CD14-positive monocyte (primary cell): ENCODE results near the gene JPH2. TPM values are rescaled to one million over a fixed set of nuclear protein-coding genes. Genes with fewer than 3 reads are reported as not detected.

Source experiments
- DNase-seq, 3 donors: peaks; one replicate each; pipeline ENCODE4 v3.0.0-alpha.2; 2011 to 2022
- H2AFZ ChIP-seq: 2 replicates; pipeline ENCODE4 v1.6.0; 2012; ENCODE audit warnings: mild to moderate bottlenecking, low read depth, low read length, inconsistent platforms; ENCODE audit not compliant: insufficient read depth, poor library complexity, severe bottlenecking
- H3K27ac ChIP-seq, 2 donors: 1 replicate in 1 of 2; 2 replicates in 1 of 2; pipeline ENCODE4 v1.5.1; 2012 to 2013; ENCODE audit warnings: low read length in 2 of 2, control low read depth in 1 of 2, inconsistent platforms in 1 of 2, low read depth in 1 of 2, mild to moderate bottlenecking in 1 of 2
- H3K27me3 ChIP-seq, 2 donors: one replicate each; pipeline versions ENCODE4 v1.6.0 to v1.6.1; 2011 to 2013; ENCODE audit warnings: low read length in 2 of 2; ENCODE audit not compliant: control insufficient read depth in 2 of 2, insufficient read depth in 2 of 2
- H3K36me3 ChIP-seq, 2 donors: replicated peaks in 1 of 2; 1 replicate in 1 of 2; 2 replicates in 1 of 2; pipeline versions ENCODE4 v1.5.1 to v1.6.1; 2012 to 2013; ENCODE audit warnings: low read length in 2 of 2, control low read depth in 1 of 2, inconsistent platforms in 1 of 2, mild to moderate bottlenecking in 1 of 2; ENCODE audit not compliant: insufficient read depth in 2 of 2, control insufficient read depth in 1 of 2
- H3K4me1 ChIP-seq, 2 donors: 1 replicate in 1 of 2; 2 replicates in 1 of 2; pipeline versions ENCODE4 v1.5.1 to v1.6.1; 2012 to 2013; ENCODE audit warnings: low read length in 2 of 2, control low read depth in 1 of 2, inconsistent platforms in 1 of 2, mild to moderate bottlenecking in 1 of 2, moderate library complexity in 1 of 2; ENCODE audit not compliant: insufficient read depth in 2 of 2, control insufficient read depth in 1 of 2
- H3K4me2 ChIP-seq: replicated peaks from 2 replicates; pipeline ENCODE3; 2012; ENCODE audit warnings: low read length, moderate library complexity, mild to moderate bottlenecking; ENCODE audit not compliant: poor library complexity, severe bottlenecking; ENCODE audit errors: extremely low read depth
- H3K4me3 ChIP-seq, 3 experiments: fragments of 200-600 bp in 1 of 3; sonication (generic) in 1 of 3; replicated peaks in 1 of 3; 1 replicate in 2 of 3; 2 replicates in 1 of 3; pipeline ENCODE4 v1.5.1; 2011 to 2013; ENCODE audit warnings: low read length in 3 of 3, mild to moderate bottlenecking in 3 of 3, control low read depth in 2 of 3, low read depth in 2 of 3, inconsistent platforms in 1 of 3, moderate library complexity in 1 of 3
- H3K79me2 ChIP-seq: 2 replicates; pipeline ENCODE4 v1.6.0; 2012; ENCODE audit warnings: mild to moderate bottlenecking, control low read depth, inconsistent platforms, low read length, moderate library complexity; ENCODE audit not compliant: insufficient read depth
- H3K9ac ChIP-seq: 2 replicates; pipeline ENCODE4 v1.6.0; 2017; ENCODE audit warnings: low read length, mild to moderate bottlenecking; ENCODE audit not compliant: insufficient read depth, poor library complexity, severe bottlenecking
- H3K9me3 ChIP-seq, 2 donors: replicated peaks in 1 of 2; 1 replicate in 1 of 2; 2 replicates in 1 of 2; pipeline versions ENCODE4 v1.5.1 to v1.6.1; 2012 to 2013; ENCODE audit warnings: low read length in 2 of 2, control low read depth in 1 of 2; ENCODE audit not compliant: control insufficient read depth in 1 of 2, insufficient read depth in 1 of 2
- H4K20me1 ChIP-seq: 2 replicates; pipeline ENCODE4 v1.6.0; 2012; ENCODE audit warnings: mild to moderate bottlenecking, low read length, control low read depth, moderate library complexity; ENCODE audit not compliant: insufficient read depth
- H3K27ac Mint-ChIP-seq, 7 donors: one replicate each; pipeline ENCODE4 v1.8.0; 2020; ENCODE audit warnings: mild to moderate bottlenecking in 7 of 7, mixed read lengths in 7 of 7, moderate library complexity in 6 of 7, inconsistent platforms in 2 of 7
- H3K27me3 Mint-ChIP-seq, 3 donors: one replicate each; pipeline ENCODE4 v1.8.0; 2021 to 2022; ENCODE audit warnings: low read depth in 3 of 3, mild to moderate bottlenecking in 3 of 3, mixed read lengths in 3 of 3, moderate library complexity in 3 of 3, inconsistent platforms in 1 of 3
- H3K36me3 Mint-ChIP-seq, 2 donors: one replicate each; pipeline ENCODE4 v1.8.0; 2020; ENCODE audit warnings: mixed read lengths in 2 of 2, inconsistent platforms in 1 of 2, mild to moderate bottlenecking in 1 of 2
- H3K4me1 Mint-ChIP-seq: one replicate; pipeline ENCODE4 v1.8.0; 2020; ENCODE audit warnings: mild to moderate bottlenecking, mixed read lengths
- H3K4me3 Mint-ChIP-seq, 2 donors: one replicate each; pipeline ENCODE4 v1.8.0; 2020; ENCODE audit warnings: mild to moderate bottlenecking in 2 of 2, mixed read lengths in 2 of 2, moderate library complexity in 1 of 2
- H3K9me3 Mint-ChIP-seq, 7 donors: one replicate each; pipeline ENCODE4 v1.8.0; 2020 to 2022; ENCODE audit warnings: mixed read lengths in 7 of 7, mild to moderate bottlenecking in 6 of 7, moderate library complexity in 6 of 7, inconsistent platforms in 2 of 7
- CTCF ChIP-seq: fragments of 200-600 bp; IDR thresholded peaks from one replicate; pipeline ENCODE4 v1.8.0; 2022; ENCODE audit warnings: antibody characterized with exemption, mild to moderate bottlenecking
- WGBS: methylation state at CpG from one replicate; pipeline ENCODE4 v1.1.5; 2013; ENCODE audit warnings: missing lambda C conversion rate; ENCODE audit not compliant: insufficient coverage; 5-methylcytosine and 5-hydroxymethylcytosine counted together
- intact Hi-C, 2 donors: fragments of 100-400 bp; cut with micrococcal nuclease; formaldehyde crosslinking; loops; one replicate each; pipeline versions ENCODE4 v1.15.0 to v1.15.1; 2023
- polyA plus RNA-seq, 3 donors: library from polyadenylated mRNA; depleted of rRNA in 1 of 3; unstranded in 2 of 3; stranded (reverse) in 1 of 3; fragments of 300-500 nt in 2 of 3; fragments of >200 nt in 1 of 3; fragmentation: Illumina TruSeq in 2 of 3; gene quantifications; 1 replicate in 2 of 3; 2 replicates in 1 of 3; pipeline ENCODE4 v1.2.3, GENCODE V29; 2012 to 2021

Gene JPH2
- polyA plus RNA-seq, 3 donors = not detected

DNA sequence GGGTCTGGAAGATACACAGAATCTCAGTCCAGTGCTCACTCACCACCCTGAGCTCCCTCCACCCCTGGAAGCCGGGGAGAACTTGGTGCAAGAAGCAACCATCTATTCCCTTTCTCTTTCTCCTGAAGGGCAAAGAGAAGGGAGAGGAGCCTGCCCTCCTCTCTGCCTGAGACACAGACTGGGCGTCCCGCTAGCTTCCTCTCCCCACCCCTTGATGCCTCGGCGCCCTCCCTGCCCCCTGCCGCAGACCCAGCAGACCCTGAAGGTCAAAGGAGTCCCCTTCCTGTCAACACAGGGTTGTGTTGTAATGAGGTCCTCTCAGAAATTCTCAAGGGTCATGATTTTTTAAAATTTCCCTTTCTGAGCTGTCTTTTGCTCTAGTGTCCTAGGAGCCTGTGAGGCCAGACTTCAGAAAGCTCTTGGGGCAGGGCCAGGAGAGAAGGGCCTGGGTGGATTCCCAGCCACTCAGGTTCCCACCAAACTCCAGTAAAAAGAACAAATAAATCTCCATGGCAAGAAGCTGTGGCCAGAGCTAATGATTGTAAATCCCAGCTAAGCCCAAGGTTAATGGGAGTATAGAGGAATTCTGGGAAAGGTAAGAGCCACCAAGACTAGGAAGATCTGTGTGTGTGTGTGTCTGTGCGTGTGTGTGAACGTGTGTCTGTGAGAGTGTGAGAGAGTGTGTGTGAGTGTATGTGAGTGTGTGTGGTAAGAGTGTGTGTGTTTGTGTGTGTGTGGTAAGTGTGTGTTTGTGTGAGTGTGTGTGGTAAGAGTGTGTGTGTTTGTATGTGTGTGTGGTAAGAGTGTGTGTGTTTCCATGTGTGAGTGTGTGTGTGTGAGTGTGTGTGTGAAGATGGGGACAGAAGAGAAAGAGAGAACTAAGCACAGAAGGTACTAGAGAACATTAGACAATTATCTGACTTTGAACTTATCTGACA, 1.1 kb upstream of the JPH2 start:
- no peak for DNase-seq
- Mint-ChIP-seq H3K27me3 (peaks cover 34 to 51% (median 36%) of the 10 kb centered on the region in 3 donors), H3K4me1 (peaks cover 20% of the 10 kb centered on the region), H3K36me3 (no peaks in the 10 kb centered on the region), H3K4me3 (peak overlapping the region in 1 of 2 donors; percentile 75), H3K27ac (no peak overlapping the region), H3K9me3 (peaks cover 0 to 4% (median 0%) of the 10 kb centered on the region in 7 donors)
- peaks cover 4 to 11% of the 10 kb centered on the region in 2 donors for H3K4me1 ChIP-seq
- WGBS = 60% methylated on average over 3 of the region's 8 CpGs
- H3K4me2 ChIP-seq = no peak overlapping the region
- intact Hi-C loops = loop anchor here in 1 of 2 donors (10.0 kb wide), 1 partner anchor 73 kb away; no protein-coding TSS in a partner anchor
- H4K20me1 ChIP-seq = no peaks in the 10 kb centered on the region
- H3K27ac ChIP-seq = no peak overlapping the region
- H3K4me3 ChIP-seq = no peak overlapping the region
- no peak overlapping the region for H2AFZ ChIP-seq
- H3K36me3 ChIP-seq = no peaks in the 10 kb centered on the region
- TF ChIP-seq CTCF = no peak
- H3K9ac ChIP-seq = peak overlapping the region; percentile 4
- peaks cover 0 to 12% of the 10 kb centered on the region in 2 donors for H3K9me3 ChIP-seq
- peaks cover 19 to 35% of the 10 kb centered on the region in 2 donors for H3K27me3 ChIP-seq
- no peaks in the 10 kb centered on the region for H3K79me2 ChIP-seq

DNA sequence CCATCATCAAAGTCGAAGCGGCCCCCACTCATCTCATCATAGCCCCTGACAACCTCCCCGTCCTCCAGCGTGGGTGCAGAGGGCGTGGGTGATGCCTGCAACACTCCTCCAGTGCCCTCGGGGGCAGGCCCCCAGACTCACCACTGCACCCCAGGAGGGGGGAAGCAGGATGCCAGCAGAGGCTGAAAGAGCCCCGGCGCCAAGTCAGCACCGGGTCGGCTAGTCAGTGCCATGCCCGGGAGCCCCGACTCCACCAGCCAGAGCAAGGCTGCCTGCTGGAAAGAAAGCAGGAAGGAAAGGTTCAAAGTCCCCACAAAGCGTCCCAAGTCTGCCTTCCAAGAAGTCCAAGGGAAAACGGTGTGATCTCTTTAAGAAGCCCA, 324 bp downstream of the JPH2 start:
- Mint-ChIP-seq H3K27ac (no peak overlapping the region), H3K27me3 (peaks cover 36 to 56% (median 43%) of the 10 kb centered on the region in 3 donors), H3K4me1 (peaks cover 20% of the 10 kb centered on the region), H3K9me3 (peaks cover 0 to 2% (median 0%) of the 10 kb centered on the region in 7 donors), H3K36me3 (no peaks in the 10 kb centered on the region), H3K4me3 (peak overlapping the region in 1 of 2 donors; percentile 56)
- Histone ChIP-seq H4K20me1 (no peaks in the 10 kb centered on the region), H3K4me1 (peaks cover 4 to 11% of the 10 kb centered on the region in 2 donors), H3K4me3 (no peak overlapping the region), H3K79me2 (no peaks in the 10 kb centered on the region), H3K4me2 (no peak overlapping the region), H3K27ac (no peak overlapping the region), H3K9me3 (peaks cover 0 to 12% of the 10 kb centered on the region in 2 donors), H2AFZ (no peak overlapping the region), H3K9ac (no peak overlapping the region), H3K27me3 (peaks cover 21 to 43% of the 10 kb centered on the region in 2 donors), H3K36me3 (no peaks in the 10 kb centered on the region)
- no peak for DNase-seq
- intact Hi-C loops = loop anchor here in 1 of 2 donors (10.0 kb wide), 1 partner anchor 72 kb away; no protein-coding TSS in a partner anchor
- TF ChIP-seq CTCF = no peak
- 22% methylated on average over 13 of the region's 14 CpGs for WGBS
